ENCODE data around the gene MYBPC2.
A peak's percentile ranks its signal among the peaks of the same experiment; 100 is the strongest.

Gene MYBPC2

DNA sequence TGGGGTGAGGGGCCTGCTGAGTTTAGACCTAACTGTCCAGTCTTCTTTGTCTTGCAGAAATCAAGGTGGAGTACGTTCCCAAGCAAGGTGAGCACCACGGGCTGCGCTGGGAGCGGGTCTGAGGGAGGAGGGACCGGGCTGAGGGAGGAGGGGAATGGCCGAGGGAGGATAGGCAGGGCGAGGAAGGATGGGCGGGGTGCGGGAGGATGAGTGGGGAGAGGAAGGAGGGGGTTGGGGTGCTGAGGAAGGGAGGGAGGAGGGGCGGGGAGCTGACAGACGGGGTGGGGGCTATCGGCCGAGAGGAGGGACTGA is 18.5 kb downstream of the MYBPC2 start (continued):
- no peak for TF ChIP-seq WT1 (tag by site-specific recombination; IDR thresholded peaks at IDR 0.05)

DNA sequence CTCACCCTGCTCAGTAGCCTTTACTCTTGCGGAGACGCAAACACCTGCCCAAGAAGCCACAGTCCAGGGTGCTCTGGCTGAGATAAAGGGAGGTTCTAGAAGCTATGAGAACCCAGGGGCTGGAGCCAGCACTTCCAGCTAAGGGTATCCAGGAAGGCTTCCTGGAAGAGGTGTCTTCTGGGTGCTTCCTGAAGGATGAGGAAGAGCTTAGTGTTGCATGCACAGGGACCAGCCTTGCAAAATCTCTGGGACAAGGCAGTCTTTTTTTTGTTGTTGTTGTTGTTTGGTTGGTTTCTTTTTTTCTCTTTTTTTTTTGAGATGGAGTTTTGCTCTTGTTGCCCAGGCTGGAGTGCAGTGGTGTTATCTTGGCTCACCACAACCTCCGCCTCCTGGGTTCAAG is 20.6 kb downstream of the MYBPC2 start:
- H3K4me1 ChIP-seq (ENCODE audit: control insufficient read depth, insufficient read depth, low read length), result no peaks in the 10 kb centered on the region
- TF ChIP-seq ZNF426 (tag by site-specific recombination; IDR thresholded peaks at IDR 0.05) (no peak), EGR2 (tag by site-specific recombination; IDR thresholded peaks at IDR 0.05; ENCODE audit: low read depth) (no peak), ZNF785 (tag by site-specific recombination; IDR thresholded peaks at IDR 0.05) (no peak), MYNN (tag by site-specific recombination; IDR thresholded peaks at IDR 0.05; ENCODE audit: borderline replicate concordance) (no peak), KLF9 (tag by site-specific recombination; IDR thresholded peaks at IDR 0.05; ENCODE audit: low read depth) (no peak), SP3 (tag by site-specific recombination; IDR thresholded peaks at IDR 0.05) (no peak)
- TF ChIP-seq, protein P1, sequence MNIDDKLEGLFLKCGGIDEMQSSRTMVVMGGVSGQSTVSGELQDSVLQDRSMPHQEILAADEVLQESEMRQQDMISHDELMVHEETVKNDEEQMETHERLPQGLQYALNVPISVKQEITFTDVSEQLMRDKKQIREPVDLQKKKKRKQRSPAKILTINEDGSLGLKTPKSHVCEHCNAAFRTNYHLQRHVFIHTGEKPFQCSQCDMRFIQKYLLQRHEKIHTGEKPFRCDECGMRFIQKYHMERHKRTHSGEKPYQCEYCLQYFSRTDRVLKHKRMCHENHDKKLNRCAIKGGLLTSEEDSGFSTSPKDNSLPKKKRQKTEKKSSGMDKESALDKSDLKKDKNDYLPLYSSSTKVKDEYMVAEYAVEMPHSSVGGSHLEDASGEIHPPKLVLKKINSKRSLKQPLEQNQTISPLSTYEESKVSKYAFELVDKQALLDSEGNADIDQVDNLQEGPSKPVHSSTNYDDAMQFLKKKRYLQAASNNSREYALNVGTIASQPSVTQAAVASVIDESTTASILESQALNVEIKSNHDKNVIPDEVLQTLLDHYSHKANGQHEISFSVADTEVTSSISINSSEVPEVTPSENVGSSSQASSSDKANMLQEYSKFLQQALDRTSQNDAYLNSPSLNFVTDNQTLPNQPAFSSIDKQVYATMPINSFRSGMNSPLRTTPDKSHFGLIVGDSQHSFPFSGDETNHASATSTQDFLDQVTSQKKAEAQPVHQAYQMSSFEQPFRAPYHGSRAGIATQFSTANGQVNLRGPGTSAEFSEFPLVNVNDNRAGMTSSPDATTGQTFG (tag by site-specific recombination; IDR thresholded peaks at IDR 0.05; ENCODE audit: borderline replicate concordance), result no peak
- TF ChIP-seq, protein P2, sequence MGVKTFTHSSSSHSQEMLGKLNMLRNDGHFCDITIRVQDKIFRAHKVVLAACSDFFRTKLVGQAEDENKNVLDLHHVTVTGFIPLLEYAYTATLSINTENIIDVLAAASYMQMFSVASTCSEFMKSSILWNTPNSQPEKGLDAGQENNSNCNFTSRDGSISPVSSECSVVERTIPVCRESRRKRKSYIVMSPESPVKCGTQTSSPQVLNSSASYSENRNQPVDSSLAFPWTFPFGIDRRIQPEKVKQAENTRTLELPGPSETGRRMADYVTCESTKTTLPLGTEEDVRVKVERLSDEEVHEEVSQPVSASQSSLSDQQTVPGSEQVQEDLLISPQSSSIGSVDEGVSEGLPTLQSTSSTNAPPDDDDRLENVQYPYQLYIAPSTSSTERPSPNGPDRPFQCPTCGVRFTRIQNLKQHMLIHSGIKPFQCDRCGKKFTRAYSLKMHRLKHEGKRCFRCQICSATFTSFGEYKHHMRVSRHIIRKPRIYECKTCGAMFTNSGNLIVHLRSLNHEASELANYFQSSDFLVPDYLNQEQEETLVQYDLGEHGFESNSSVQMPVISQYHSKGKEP (tag by site-specific recombination; IDR thresholded peaks at IDR 0.05), result no peak
- no peaks in the 10 kb centered on the region for H3K9me3 ChIP-seq (ENCODE audit: control insufficient read depth, insufficient read depth, low read depth, low read length)
- CTCF ChIA-PET, result interaction anchor here (0.6 to 2.3 kb wide), 4 partner anchors 8 to 85 kb away, joined by 3 to 12 read pairs (median 4); no protein-coding TSS in a partner anchor
- POLR2A ChIA-PET, result no interaction called here
- no peaks in the 10 kb centered on the region for H3K36me3 ChIP-seq (ENCODE audit: control insufficient read depth in 2 of 2, insufficient read depth in 1 of 2, low read length in 2 of 2)
- no peak overlapping the region for H3K4me3 ChIP-seq (ENCODE audit: low read depth, low read length)
- H3K27ac ChIP-seq (ENCODE audit: extremely low read depth, low read depth, low read length), result no peak overlapping the region

DNA sequence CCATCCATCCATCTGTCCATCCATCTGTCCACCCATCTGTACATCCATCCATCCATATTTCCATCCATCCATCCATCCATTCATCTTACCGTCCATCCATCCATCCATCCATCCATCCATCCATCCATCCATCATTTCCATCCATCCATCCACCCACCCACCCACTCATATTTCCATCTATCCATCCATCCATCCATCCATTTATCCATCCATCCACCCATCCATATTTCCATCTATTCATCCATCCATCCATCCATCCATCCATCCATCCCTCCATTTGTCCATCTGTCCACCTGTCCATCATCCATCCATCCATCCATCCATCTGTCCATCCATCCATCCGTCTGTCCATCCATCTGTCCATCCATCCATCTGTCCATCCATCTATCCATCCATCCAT is 23.3 kb downstream of the MYBPC2 start:
- POLR2A ChIA-PET, result no interaction called here
- H3K4me1 ChIP-seq (ENCODE audit: control insufficient read depth, insufficient read depth, low read length), result no peaks in the 10 kb centered on the region
- TF ChIP-seq ZNF747 (tag by site-specific recombination; IDR thresholded peaks at IDR 0.05), result no peak
- TF ChIP-seq, protein P3, sequence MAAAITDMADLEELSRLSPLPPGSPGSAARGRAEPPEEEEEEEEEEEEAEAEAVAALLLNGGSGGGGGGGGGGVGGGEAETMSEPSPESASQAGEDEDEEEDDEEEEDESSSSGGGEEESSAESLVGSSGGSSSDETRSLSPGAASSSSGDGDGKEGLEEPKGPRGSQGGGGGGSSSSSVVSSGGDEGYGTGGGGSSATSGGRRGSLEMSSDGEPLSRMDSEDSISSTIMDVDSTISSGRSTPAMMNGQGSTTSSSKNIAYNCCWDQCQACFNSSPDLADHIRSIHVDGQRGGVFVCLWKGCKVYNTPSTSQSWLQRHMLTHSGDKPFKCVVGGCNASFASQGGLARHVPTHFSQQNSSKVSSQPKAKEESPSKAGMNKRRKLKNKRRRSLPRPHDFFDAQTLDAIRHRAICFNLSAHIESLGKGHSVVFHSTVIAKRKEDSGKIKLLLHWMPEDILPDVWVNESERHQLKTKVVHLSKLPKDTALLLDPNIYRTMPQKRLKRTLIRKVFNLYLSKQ (tag by site-specific recombination; IDR thresholded peaks at IDR 0.05; ENCODE audit: borderline replicate concordance), result no peak
- 0 out of 2 replicates have a peak, but pooled peaks have one; percentile 38 for TF ChIP-seq ZNF311 (tag by site-specific recombination; IDR thresholded peaks at IDR 0.05; ENCODE audit: borderline replicate concordance)
- no peak for TF ChIP-seq ZSCAN23 (tag by site-specific recombination; IDR thresholded peaks at IDR 0.05)
- TF ChIP-seq ZNF521 (tag by site-specific recombination; IDR thresholded peaks at IDR 0.05), result 0 out of 2 replicates have a peak, but pooled peaks have one; percentile 45
- TF ChIP-seq KLF10 (tag by site-specific recombination; IDR thresholded peaks at IDR 0.05), result no peak
- TF ChIP-seq, protein P4, sequence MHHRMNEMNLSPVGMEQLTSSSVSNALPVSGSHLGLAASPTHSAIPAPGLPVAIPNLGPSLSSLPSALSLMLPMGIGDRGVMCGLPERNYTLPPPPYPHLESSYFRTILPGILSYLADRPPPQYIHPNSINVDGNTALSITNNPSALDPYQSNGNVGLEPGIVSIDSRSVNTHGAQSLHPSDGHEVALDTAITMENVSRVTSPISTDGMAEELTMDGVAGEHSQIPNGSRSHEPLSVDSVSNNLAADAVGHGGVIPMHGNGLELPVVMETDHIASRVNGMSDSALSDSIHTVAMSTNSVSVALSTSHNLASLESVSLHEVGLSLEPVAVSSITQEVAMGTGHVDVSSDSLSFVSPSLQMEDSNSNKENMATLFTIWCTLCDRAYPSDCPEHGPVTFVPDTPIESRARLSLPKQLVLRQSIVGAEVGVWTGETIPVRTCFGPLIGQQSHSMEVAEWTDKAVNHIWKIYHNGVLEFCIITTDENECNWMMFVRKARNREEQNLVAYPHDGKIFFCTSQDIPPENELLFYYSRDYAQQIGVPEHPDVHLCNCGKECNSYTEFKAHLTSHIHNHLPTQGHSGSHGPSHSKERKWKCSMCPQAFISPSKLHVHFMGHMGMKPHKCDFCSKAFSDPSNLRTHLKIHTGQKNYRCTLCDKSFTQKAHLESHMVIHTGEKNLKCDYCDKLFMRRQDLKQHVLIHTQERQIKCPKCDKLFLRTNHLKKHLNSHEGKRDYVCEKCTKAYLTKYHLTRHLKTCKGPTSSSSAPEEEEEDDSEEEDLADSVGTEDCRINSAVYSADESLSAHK (tag by site-specific recombination; IDR thresholded peaks at IDR 0.05), result no peak
- TF ChIP-seq KLF7 (tag by site-specific recombination; IDR thresholded peaks at IDR 0.05; ENCODE audit: borderline replicate concordance), result no peak
- TF ChIP-seq, protein P5, sequence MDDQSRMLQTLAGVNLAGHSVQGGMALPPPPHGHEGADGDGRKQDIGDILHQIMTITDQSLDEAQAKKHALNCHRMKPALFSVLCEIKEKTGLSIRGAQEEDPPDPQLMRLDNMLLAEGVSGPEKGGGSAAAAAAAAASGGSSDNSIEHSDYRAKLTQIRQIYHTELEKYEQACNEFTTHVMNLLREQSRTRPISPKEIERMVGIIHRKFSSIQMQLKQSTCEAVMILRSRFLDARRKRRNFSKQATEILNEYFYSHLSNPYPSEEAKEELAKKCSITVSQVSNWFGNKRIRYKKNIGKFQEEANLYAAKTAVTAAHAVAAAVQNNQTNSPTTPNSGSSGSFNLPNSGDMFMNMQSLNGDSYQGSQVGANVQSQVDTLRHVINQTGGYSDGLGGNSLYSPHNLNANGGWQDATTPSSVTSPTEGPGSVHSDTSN (CRISPR knock-in tag; IDR thresholded peaks at IDR 0.05), result no peak
- peak; percentile 39; the same call in 1 of the 2 replicates for TF ChIP-seq ZFHX2 (tag by site-specific recombination; conservative IDR thresholded peaks at IDR 0.05)
- peak; percentile 56; the same call in 1 of the 2 replicates for TF ChIP-seq ZNF785 (tag by site-specific recombination; IDR thresholded peaks at IDR 0.05)
- no peak for TF ChIP-seq ZNF423 (tag by site-specific recombination; IDR thresholded peaks at IDR 0.05)
- no peak for TF ChIP-seq ZNF2 (tag by site-specific recombination; IDR thresholded peaks at IDR 0.05)
- 0 out of 2 replicates have a peak, but pooled peaks have one; percentile 12 for TF ChIP-seq ZNF544 (tag by site-specific recombination; IDR thresholded peaks at IDR 0.05)
- TF ChIP-seq ZNF169 (tag by site-specific recombination; IDR thresholded peaks at IDR 0.05), result no peak
- no peak for TF ChIP-seq KLF1 (tag by site-specific recombination; IDR thresholded peaks at IDR 0.05)
- TF ChIP-seq ZNF585B (tag by site-specific recombination; IDR thresholded peaks at IDR 0.05), result no peak
- TF ChIP-seq ZNF596 (tag by site-specific recombination; IDR thresholded peaks at IDR 0.05), result no peak

More for the DNA sequence above, 23.3 kb downstream of the MYBPC2 start:
- Histone ChIP-seq H3K4me3 (ENCODE audit: low read depth, low read length) (no peak overlapping the region), H3K27ac (ENCODE audit: extremely low read depth, low read depth, low read length) (no peak overlapping the region), H3K36me3 (ENCODE audit: control insufficient read depth in 2 of 2, insufficient read depth in 1 of 2, low read length in 2 of 2) (no peaks in the 10 kb centered on the region), H3K9me3 (ENCODE audit: control insufficient read depth, insufficient read depth, low read depth, low read length) (no peaks in the 10 kb centered on the region)
- CTCF ChIA-PET, result interaction anchor here (0.6 to 1.1 kb wide), 3 partner anchors 14 to 27 kb away, joined by 3 read pairs; no protein-coding TSS in a partner anchor
